ENCODE data around the gene NBPF11.
A peak's percentile ranks its signal among the peaks of the same experiment; 100 is the strongest.
"Not testable (repeated sequence)": the region's sequence is repeated elsewhere in the genome, so short reads cannot be mapped to it uniquely, and the experiment has no call there.

Gene NBPF11

GRCh38 chr1:148161053-148161901, 9.2 kb upstream of the NBPF11 start:
- DNase-seq (ENCODE audit: low read depth, low spot score) = no peak
- CTCF ChIA-PET = no interaction called here
- H3K4me3 ChIP-seq (ENCODE audit: low read depth, low read length) = no peak overlapping the region
- TF ChIP-seq, protein P1, sequence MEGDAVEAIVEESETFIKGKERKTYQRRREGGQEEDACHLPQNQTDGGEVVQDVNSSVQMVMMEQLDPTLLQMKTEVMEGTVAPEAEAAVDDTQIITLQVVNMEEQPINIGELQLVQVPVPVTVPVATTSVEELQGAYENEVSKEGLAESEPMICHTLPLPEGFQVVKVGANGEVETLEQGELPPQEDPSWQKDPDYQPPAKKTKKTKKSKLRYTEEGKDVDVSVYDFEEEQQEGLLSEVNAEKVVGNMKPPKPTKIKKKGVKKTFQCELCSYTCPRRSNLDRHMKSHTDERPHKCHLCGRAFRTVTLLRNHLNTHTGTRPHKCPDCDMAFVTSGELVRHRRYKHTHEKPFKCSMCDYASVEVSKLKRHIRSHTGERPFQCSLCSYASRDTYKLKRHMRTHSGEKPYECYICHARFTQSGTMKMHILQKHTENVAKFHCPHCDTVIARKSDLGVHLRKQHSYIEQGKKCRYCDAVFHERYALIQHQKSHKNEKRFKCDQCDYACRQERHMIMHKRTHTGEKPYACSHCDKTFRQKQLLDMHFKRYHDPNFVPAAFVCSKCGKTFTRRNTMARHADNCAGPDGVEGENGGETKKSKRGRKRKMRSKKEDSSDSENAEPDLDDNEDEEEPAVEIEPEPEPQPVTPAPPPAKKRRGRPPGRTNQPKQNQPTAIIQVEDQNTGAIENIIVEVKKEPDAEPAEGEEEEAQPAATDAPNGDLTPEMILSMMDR (IDR thresholded peaks at IDR 0.05; ENCODE audit: insufficient read depth, low read length, missing control alignments) = no peak
- POLR2A ChIA-PET = no interaction called here

- POLR2A ChIA-PET = no interaction called here
- no peak for DNase-seq (ENCODE audit: low read depth, low spot score)
- TF ChIP-seq, protein P1 (IDR thresholded peaks at IDR 0.05; ENCODE audit: insufficient read depth, low read length, missing control alignments) = no peak
- no peak overlapping the region for H3K4me3 ChIP-seq (ENCODE audit: low read depth, low read length)
- CTCF ChIA-PET = no interaction called here
These were observed 8.4 kb upstream of the NBPF11 start for GRCh38 chr1:148160343-148161052.

GRCh38 chr1:148160048-148160342, 7.9 kb upstream of the NBPF11 start:
- H3K4me3 ChIP-seq (ENCODE audit: low read depth, low read length) = no peak overlapping the region
- CTCF ChIA-PET = no interaction called here
- TF ChIP-seq, protein P1 (IDR thresholded peaks at IDR 0.05; ENCODE audit: insufficient read depth, low read length, missing control alignments) = no peak
- DNase-seq (ENCODE audit: low read depth, low spot score) = no peak
- POLR2A ChIA-PET = no interaction called here

GRCh38 chr1:148158341-148159003, 6.4 kb upstream of the NBPF11 start:
- TF ChIP-seq, protein P1 (IDR thresholded peaks at IDR 0.05; ENCODE audit: insufficient read depth, low read length, missing control alignments) = no peak
- no peak overlapping the region for H3K4me3 ChIP-seq (ENCODE audit: low read depth, low read length)
- POLR2A ChIA-PET = no interaction called here
- CTCF ChIA-PET = no interaction called here
- DNase-seq (ENCODE audit: low read depth, low spot score) = no peak

DNA sequence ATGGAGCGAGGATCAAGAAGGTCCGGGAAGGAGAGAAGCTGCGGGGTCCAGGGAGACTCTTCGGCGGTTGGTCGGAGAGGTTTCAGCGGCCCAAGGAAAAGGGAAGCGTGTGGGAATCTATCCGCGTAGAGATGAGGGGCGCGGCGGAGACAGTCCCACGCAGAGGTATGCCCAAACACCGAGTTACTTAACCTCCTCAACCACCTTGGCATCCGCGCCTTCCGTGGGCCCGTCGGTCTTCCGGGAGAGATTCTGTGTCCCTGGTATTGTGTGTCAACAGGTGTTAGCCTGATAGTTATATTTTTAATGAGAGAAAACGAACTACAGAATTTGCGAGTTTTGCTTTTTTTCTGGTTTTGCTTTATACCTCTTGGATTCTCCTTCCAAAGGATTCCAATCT, 5.7 kb upstream of the NBPF11 start:
- DNase-seq (ENCODE audit: low read depth, low spot score); CTCF ChIA-PET; H3K4me3 ChIP-seq (ENCODE audit: low read depth, low read length); POLR2A ChIA-PET: not testable (repeated sequence)

- H3K4me3 ChIP-seq (ENCODE audit: low read depth, low read length); DNase-seq (ENCODE audit: low read depth, low spot score); CTCF ChIA-PET; POLR2A ChIA-PET: not testable (repeated sequence)
These were observed 3.6 kb upstream of the NBPF11 start for GRCh38 chr1:148155494-148156275.

DNA sequence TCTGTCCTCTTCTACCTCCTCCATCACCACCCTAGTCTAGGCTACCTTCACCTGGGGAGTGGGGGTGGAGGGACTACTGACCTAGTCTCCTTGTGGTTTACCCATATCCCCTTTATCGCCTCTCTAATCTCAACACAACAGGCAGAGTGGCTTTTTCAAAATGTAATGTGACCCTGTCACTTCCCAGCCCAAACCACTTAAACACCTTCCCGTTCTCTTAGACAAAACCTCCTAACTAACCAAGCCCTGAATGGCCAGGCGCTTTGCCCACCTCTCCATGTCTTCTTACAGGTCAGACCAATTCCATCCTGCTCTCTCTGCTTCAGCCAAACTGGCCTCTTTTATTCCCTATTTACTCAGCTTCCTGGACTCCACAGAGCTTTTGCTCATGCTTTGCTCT, 714 bp upstream of the NBPF11 start:
- CTCF ChIA-PET; DNase-seq (ENCODE audit: low read depth, low spot score); H3K4me3 ChIP-seq (ENCODE audit: low read depth, low read length); POLR2A ChIA-PET: not testable (repeated sequence)

DNA sequence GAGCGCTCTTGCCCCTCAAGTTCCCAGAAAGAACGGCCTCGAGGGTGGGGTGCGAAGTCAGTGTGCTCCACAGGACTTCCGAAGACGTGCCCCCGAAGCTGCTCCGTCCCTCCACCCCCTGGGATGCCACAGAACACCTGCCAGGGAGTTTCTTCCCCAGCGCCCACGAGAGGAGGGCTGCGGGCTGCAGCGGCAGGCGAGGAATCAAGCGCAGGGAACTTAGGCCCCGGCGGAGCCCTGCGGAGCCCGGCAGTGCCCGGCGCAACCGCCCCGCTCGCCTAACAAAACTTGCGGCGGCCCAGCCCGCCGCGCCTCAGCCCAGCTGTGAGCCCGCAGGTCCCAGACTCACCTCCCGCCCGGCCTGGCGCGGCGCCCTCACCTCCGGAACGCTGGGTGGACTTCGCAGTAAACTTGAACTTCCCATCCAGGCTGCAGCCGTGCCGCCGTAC, 686 bp downstream of the NBPF11 start:
- H3K4me3 ChIP-seq (ENCODE audit: low read depth, low read length) = peak overlapping the region; percentile 63
- CTCF ChIA-PET; POLR2A ChIA-PET; DNase-seq (ENCODE audit: low read depth, low spot score): not testable (repeated sequence)

DNA sequence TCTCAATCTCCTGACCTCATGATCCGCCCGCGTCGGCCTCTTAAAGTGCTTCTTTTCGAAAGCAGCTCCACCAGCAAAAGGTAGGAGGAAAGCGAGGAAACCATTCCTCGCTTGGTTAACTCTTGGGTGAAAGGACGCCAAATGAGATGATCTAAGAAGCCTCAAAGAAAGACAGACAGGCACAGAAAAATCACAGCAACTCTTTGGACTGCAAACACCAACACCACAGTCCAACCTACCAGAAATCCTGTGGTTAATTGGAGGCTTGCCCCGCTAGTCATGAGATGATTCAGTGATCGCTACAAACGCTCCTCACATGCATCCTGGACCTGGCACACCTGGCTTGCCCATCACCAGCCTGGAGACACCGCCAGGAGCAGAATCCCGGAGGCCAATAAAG, 1.1 kb downstream of the NBPF11 start:
- H3K4me3 ChIP-seq (ENCODE audit: low read depth, low read length) = peak overlapping the region; percentile 63
- POLR2A ChIA-PET; DNase-seq (ENCODE audit: low read depth, low spot score); CTCF ChIA-PET: not testable (repeated sequence)

GRCh38 chr1:148150014-148150413, 2.1 kb downstream of the NBPF11 start:
- POLR2A ChIA-PET; CTCF ChIA-PET; DNase-seq (ENCODE audit: low read depth, low spot score); H3K4me3 ChIP-seq (ENCODE audit: low read depth, low read length): not testable (repeated sequence)

- POLR2A ChIA-PET; DNase-seq (ENCODE audit: low read depth, low spot score); H3K4me3 ChIP-seq (ENCODE audit: low read depth, low read length); CTCF ChIA-PET: not testable (repeated sequence)
These were observed 2.8 kb downstream of the NBPF11 start for GRCh38 chr1:148149050-148149815.
